ENCODE measurements around the gene USP54.

Gene USP54

GRCh38 chr10:73597346-73597745, 6.2 kb upstream of the USP54 start:
- DNase-seq (ENCODE audit: low spot score) = no peak
- H3K36me3 ChIP-seq (ENCODE audit: low read depth) = no peaks in the 10 kb centered on the region
- H3K27ac ChIP-seq (ENCODE audit: poor library complexity, severe bottlenecking) = peak overlapping the region; percentile 7
- H3K27me3 ChIP-seq (ENCODE audit: insufficient read depth, poor library complexity, severe bottlenecking) = no peaks in the 10 kb centered on the region
- no peak overlapping the region for H3K4me3 ChIP-seq (ENCODE audit: severe bottlenecking)
- no peak for ATAC-seq (ENCODE audit: low read depth)
- peaks cover 21% of the 10 kb centered on the region for H3K4me1 ChIP-seq (ENCODE audit: insufficient read depth, poor library complexity, severe bottlenecking)
- TF ChIP-seq CTCF (IDR thresholded peaks at IDR 0.05; ENCODE audit: poor library complexity, severe bottlenecking) = no peak
- no peaks in the 10 kb centered on the region for H3K9me3 ChIP-seq (ENCODE audit: severe bottlenecking)

- Histone ChIP-seq H3K9me3 (ENCODE audit: severe bottlenecking) (no peaks in the 10 kb centered on the region), H3K4me3 (ENCODE audit: severe bottlenecking) (no peak overlapping the region), H3K36me3 (ENCODE audit: low read depth) (no peaks in the 10 kb centered on the region), H3K4me1 (ENCODE audit: insufficient read depth, poor library complexity, severe bottlenecking) (peaks cover 23% of the 10 kb centered on the region), H3K27me3 (ENCODE audit: insufficient read depth, poor library complexity, severe bottlenecking) (no peaks in the 10 kb centered on the region), H3K27ac (ENCODE audit: poor library complexity, severe bottlenecking) (no peak overlapping the region)
- no peak for TF ChIP-seq CTCF (IDR thresholded peaks at IDR 0.05; ENCODE audit: poor library complexity, severe bottlenecking)
- no peak for DNase-seq (ENCODE audit: low spot score)
- ATAC-seq (ENCODE audit: low read depth) = no peak
Measured at GRCh38 chr10:73593812-73594211, 2.7 kb upstream of the USP54 start.

- H3K4me1 ChIP-seq (ENCODE audit: insufficient read depth, poor library complexity, severe bottlenecking) = peaks cover 30% of the 10 kb centered on the region
- H3K27ac ChIP-seq (ENCODE audit: poor library complexity, severe bottlenecking) = no peak overlapping the region
- ATAC-seq (ENCODE audit: low read depth) = no peak
- no peaks in the 10 kb centered on the region for H3K9me3 ChIP-seq (ENCODE audit: severe bottlenecking)
- H3K4me3 ChIP-seq (ENCODE audit: severe bottlenecking) = no peak overlapping the region
- no peak for TF ChIP-seq CTCF (IDR thresholded peaks at IDR 0.05; ENCODE audit: poor library complexity, severe bottlenecking)
- no peaks in the 10 kb centered on the region for H3K27me3 ChIP-seq (ENCODE audit: insufficient read depth, poor library complexity, severe bottlenecking)
- DNase-seq (ENCODE audit: low spot score) = no peak
- no peaks in the 10 kb centered on the region for H3K36me3 ChIP-seq (ENCODE audit: low read depth)
Measured at GRCh38 chr10:73593110-73593509, 2.0 kb upstream of the USP54 start.

- peak overlapping the region; percentile 57 for H3K27ac ChIP-seq (ENCODE audit: poor library complexity, severe bottlenecking)
- no peak for TF ChIP-seq CTCF (IDR thresholded peaks at IDR 0.05; ENCODE audit: poor library complexity, severe bottlenecking)
- H3K4me3 ChIP-seq (ENCODE audit: severe bottlenecking) = no peak overlapping the region
- DNase-seq (ENCODE audit: low spot score) = no peak
- H3K9me3 ChIP-seq (ENCODE audit: severe bottlenecking) = no peaks in the 10 kb centered on the region
- peak; percentile 22; the same call in 1 of the 3 replicates for ATAC-seq (ENCODE audit: low read depth)
- H3K4me1 ChIP-seq (ENCODE audit: insufficient read depth, poor library complexity, severe bottlenecking) = peaks cover 27% of the 10 kb centered on the region
- H3K27me3 ChIP-seq (ENCODE audit: insufficient read depth, poor library complexity, severe bottlenecking) = no peaks in the 10 kb centered on the region
- no peaks in the 10 kb centered on the region for H3K36me3 ChIP-seq (ENCODE audit: low read depth)
Measured at GRCh38 chr10:73591935-73592699, 975 bp upstream of the USP54 start.

GRCh38 chr10:73589563-73590126, 1.5 kb downstream of the USP54 start:
- TF ChIP-seq CTCF (IDR thresholded peaks at IDR 0.05; ENCODE audit: poor library complexity, severe bottlenecking) = no peak
- no peak overlapping the region for H3K4me3 ChIP-seq (ENCODE audit: severe bottlenecking)
- no peaks in the 10 kb centered on the region for H3K27me3 ChIP-seq (ENCODE audit: insufficient read depth, poor library complexity, severe bottlenecking)
- H3K4me1 ChIP-seq (ENCODE audit: insufficient read depth, poor library complexity, severe bottlenecking) = peaks cover 47% of the 10 kb centered on the region
- ATAC-seq (ENCODE audit: low read depth) (no peak), DNase-seq (ENCODE audit: low spot score) (no peak)
- H3K27ac ChIP-seq (ENCODE audit: poor library complexity, severe bottlenecking) = no peak overlapping the region
- no peaks in the 10 kb centered on the region for H3K36me3 ChIP-seq (ENCODE audit: low read depth)
- H3K9me3 ChIP-seq (ENCODE audit: severe bottlenecking) = peaks cover 5% of the 10 kb centered on the region
